H1 (cell line): ENCODE results near the gene BIN2. TPM values are rescaled to one million over a fixed set of nuclear protein-coding genes. Genes with fewer than 3 reads are reported as not detected.

Source experiments
- CBX5 ChIP-seq: fragments of 300-800, 300-1000 bp; sonication (generic); IDR thresholded peaks from 2 replicates; pipeline ENCODE4 v1.7.1; 2016; ENCODE audit warnings: antibody characterized with exemption, low read length, low read depth
- CTBP2 ChIP-seq: IDR thresholded peaks from 2 replicates; pipeline ENCODE4 v1.7.0; 2011; ENCODE audit warnings: borderline replicate concordance, mild to moderate bottlenecking, moderate library complexity, mixed read lengths, low read length; ENCODE audit not compliant: insufficient read depth, insufficient read length
- HDAC2 ChIP-seq, 2 experiments: fragments of 300-600 bp in 1 of 2; sonication (generic) in 1 of 2; IDR thresholded peaks; 2 replicates each; pipeline ENCODE4 v1.6.1; 2011 to 2012; ENCODE audit warnings: low read depth in 2 of 2, low read length in 2 of 2, mild to moderate bottlenecking in 2 of 2, moderate library complexity in 2 of 2, borderline replicate concordance in 1 of 2, inconsistent platforms in 1 of 2
- KDM4A ChIP-seq: IDR thresholded peaks from one replicate; pipeline ENCODE4 v1.7.1; 2012; ENCODE audit warnings: low read depth, mild to moderate bottlenecking, moderate library complexity, low read length, inconsistent platforms; ENCODE audit not compliant: severe bottlenecking
- SIRT6 ChIP-seq: IDR thresholded peaks from one replicate; pipeline ENCODE4 v1.7.1; 2012; ENCODE audit warnings: low read length, inconsistent platforms
- polyA plus RNA-seq, 7 experiments: library from polyadenylated mRNA; depleted of rRNA in 3 of 7; stranded (reverse) in 5 of 7; unstranded in 2 of 7; fragments of >200 nt in 5 of 7; fragments of 200-250 nt in 2 of 7; gene quantifications; 1 replicate in 5 of 7; 2 replicates in 1 of 7; 4 replicates in 1 of 7; pipeline versions ENCODE4 v1.2.1 to v1.2.3, GENCODE V29; 2011 to 2013; ENCODE audit warnings: missing spikeins in 2 of 7, mixed read lengths in 2 of 7
- total RNA-seq: library from RNA; stranded (reverse); fragmentation: NEBNext Ultra II Directional; extraction: Animal tissue kit (Norgen Biotek cat#: 25700); gene quantifications from 2 replicates; pipeline ENCODE4 v1.2.1, GENCODE V29; 2021

BIN2 gene
- total and polyA plus RNA-seq, 2 of the 8 experiments (the other 6 are each of a cell fraction or from before 2014, with no cell fraction given): not detected

GRCh38 chr12:51362747-51363342 lies 38.9 kb upstream of the BIN2 start (continued):
- TF ChIP-seq HDAC2 (IDR thresholded peaks at IDR 0.05; ENCODE audit: borderline replicate concordance in 1 of 2, low read depth in 2 of 2, low read length in 2 of 2) (no peak), CBX5 (no peak), SIRT6 (no peak), KDM4A (no peak), CTBP2 (no peak)
